Measurements from ENCODE around the gene CAVIN1. TPM values are rescaled to one million over a fixed set of nuclear protein-coding genes. Genes with fewer than 3 reads are reported as not detected.
"Not testable (repeated sequence)": the region's sequence is repeated elsewhere in the genome, so short reads cannot be mapped to it uniquely, and the experiment has no call there.

Gene CAVIN1
- total RNA-seq, 4 donors from 2014 or later: 619 to 1,181 (median 1,019) TPM

GRCh38 chr17:42361781-42362186, 61.3 kb downstream of the CAVIN1 start:
- Histone ChIP-seq H3K4me3 (no peak overlapping the region), H3K36me3 (peaks cover 0 to 8% (median under 1%) of the 10 kb centered on the region in 4 donors), H3K27me3 (no peaks in the 10 kb centered on the region), H3K4me1 (peaks cover 70 to 96% (median 93%) of the 10 kb centered on the region in 4 donors), H3K9me3 (no peaks in the 10 kb centered on the region), H3K27ac (replicated peaks in 1 of 4) (peak overlapping the region; percentile 32 to 66 (median 51))
- 55% methylated on average over 2 of the region's 2 CpGs for WGBS
- TF ChIP-seq POLR2A (IDR thresholded peaks at IDR 0.05; ENCODE audit: low read depth): no peak
- no peak for TF ChIP-seq POLR2AphosphoS5 (IDR thresholded peaks at IDR 0.05)
- TF ChIP-seq EP300 (IDR thresholded peaks at IDR 0.05): no peak
- TF ChIP-seq, protein P1, sequence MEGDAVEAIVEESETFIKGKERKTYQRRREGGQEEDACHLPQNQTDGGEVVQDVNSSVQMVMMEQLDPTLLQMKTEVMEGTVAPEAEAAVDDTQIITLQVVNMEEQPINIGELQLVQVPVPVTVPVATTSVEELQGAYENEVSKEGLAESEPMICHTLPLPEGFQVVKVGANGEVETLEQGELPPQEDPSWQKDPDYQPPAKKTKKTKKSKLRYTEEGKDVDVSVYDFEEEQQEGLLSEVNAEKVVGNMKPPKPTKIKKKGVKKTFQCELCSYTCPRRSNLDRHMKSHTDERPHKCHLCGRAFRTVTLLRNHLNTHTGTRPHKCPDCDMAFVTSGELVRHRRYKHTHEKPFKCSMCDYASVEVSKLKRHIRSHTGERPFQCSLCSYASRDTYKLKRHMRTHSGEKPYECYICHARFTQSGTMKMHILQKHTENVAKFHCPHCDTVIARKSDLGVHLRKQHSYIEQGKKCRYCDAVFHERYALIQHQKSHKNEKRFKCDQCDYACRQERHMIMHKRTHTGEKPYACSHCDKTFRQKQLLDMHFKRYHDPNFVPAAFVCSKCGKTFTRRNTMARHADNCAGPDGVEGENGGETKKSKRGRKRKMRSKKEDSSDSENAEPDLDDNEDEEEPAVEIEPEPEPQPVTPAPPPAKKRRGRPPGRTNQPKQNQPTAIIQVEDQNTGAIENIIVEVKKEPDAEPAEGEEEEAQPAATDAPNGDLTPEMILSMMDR (IDR thresholded peaks at IDR 0.05): no peak
- intact Hi-C loops (cut with DNase I): no loop called here
- no peak for DNase-seq (ENCODE audit: extremely low spot score)

DNA sequence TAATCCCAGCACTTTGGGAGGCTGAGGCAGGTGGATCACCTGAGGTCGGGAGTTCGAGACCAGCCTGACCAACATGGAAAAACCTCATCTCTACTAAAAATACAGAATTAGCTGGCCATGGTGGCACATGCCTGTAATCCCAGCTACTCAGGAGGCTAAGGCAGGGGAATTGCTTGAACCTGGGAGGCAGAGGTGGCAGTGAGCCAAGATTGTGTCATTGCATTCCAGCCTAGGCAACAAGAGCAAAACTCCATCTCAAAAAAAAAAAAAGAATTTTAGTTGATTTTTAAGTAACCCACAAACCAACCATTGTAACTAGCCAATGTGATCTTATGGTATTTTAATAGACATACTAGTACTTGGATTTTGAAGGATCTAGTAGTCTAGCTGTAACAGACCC, 62.7 kb downstream of the CAVIN1 start:
- H3K36me3 ChIP-seq: peaks cover 0 to 10% (median 2%) of the 10 kb centered on the region in 4 donors
- H3K4me3 ChIP-seq; H3K27me3 ChIP-seq; H3K9me3 ChIP-seq; intact Hi-C loops (cut with DNase I); DNase-seq (ENCODE audit: extremely low spot score): not testable (repeated sequence)
- peaks cover 69 to 90% (median 88%) of the 10 kb centered on the region in 4 donors for H3K4me1 ChIP-seq
- peak overlapping the region in 3 of 4 donors; percentile 11 to 37 (median 30) for H3K27ac ChIP-seq (replicated peaks in 1 of 4)
- 95% methylated on average over 2 of the region's 2 CpGs for WGBS

- peaks cover 72 to 91% (median 88%) of the 10 kb centered on the region in 4 donors for H3K4me1 ChIP-seq
- no peaks in the 10 kb centered on the region for H3K27me3 ChIP-seq
- 86% methylated on average over 7 of the region's 7 CpGs for WGBS
- no peak overlapping the region for H3K27ac ChIP-seq (replicated peaks in 1 of 4)
- H3K9me3 ChIP-seq: no peaks in the 10 kb centered on the region
- H3K36me3 ChIP-seq: peaks cover 0 to 8% (median 2%) of the 10 kb centered on the region in 4 donors
- no peak overlapping the region for H3K4me3 ChIP-seq
- intact Hi-C loops (cut with DNase I): no loop called here
- no peak for DNase-seq (ENCODE audit: extremely low spot score)
- TF ChIP-seq, protein P1 (IDR thresholded peaks at IDR 0.05): no peak
- TF ChIP-seq POLR2AphosphoS5 (IDR thresholded peaks at IDR 0.05) (no peak), EP300 (IDR thresholded peaks at IDR 0.05) (no peak), POLR2A (IDR thresholded peaks at IDR 0.05; ENCODE audit: low read depth) (no peak)
Measured at GRCh38 chr17:42359133-42359532, 63.9 kb downstream of the CAVIN1 start.

- no peaks in the 10 kb centered on the region for H3K9me3 ChIP-seq
- no peak for DNase-seq (ENCODE audit: extremely low spot score)
- peaks cover 73 to 91% (median 88%) of the 10 kb centered on the region in 4 donors for H3K4me1 ChIP-seq
- H3K36me3 ChIP-seq: peaks cover 0 to 8% (median 2%) of the 10 kb centered on the region in 4 donors
- H3K4me3 ChIP-seq: no peak overlapping the region
- H3K27me3 ChIP-seq: no peaks in the 10 kb centered on the region
- TF ChIP-seq EP300 (IDR thresholded peaks at IDR 0.05) (no peak), POLR2A (IDR thresholded peaks at IDR 0.05; ENCODE audit: low read depth) (no peak), POLR2AphosphoS5 (IDR thresholded peaks at IDR 0.05) (no peak)
- TF ChIP-seq, protein P1 (IDR thresholded peaks at IDR 0.05): no peak
- WGBS: 50% methylated on average over 1 of the region's 1 CpG
- no peak overlapping the region for H3K27ac ChIP-seq (replicated peaks in 1 of 4)
- intact Hi-C loops (cut with DNase I): no loop called here
Measured at GRCh38 chr17:42358434-42358833, 64.6 kb downstream of the CAVIN1 start.

DNA sequence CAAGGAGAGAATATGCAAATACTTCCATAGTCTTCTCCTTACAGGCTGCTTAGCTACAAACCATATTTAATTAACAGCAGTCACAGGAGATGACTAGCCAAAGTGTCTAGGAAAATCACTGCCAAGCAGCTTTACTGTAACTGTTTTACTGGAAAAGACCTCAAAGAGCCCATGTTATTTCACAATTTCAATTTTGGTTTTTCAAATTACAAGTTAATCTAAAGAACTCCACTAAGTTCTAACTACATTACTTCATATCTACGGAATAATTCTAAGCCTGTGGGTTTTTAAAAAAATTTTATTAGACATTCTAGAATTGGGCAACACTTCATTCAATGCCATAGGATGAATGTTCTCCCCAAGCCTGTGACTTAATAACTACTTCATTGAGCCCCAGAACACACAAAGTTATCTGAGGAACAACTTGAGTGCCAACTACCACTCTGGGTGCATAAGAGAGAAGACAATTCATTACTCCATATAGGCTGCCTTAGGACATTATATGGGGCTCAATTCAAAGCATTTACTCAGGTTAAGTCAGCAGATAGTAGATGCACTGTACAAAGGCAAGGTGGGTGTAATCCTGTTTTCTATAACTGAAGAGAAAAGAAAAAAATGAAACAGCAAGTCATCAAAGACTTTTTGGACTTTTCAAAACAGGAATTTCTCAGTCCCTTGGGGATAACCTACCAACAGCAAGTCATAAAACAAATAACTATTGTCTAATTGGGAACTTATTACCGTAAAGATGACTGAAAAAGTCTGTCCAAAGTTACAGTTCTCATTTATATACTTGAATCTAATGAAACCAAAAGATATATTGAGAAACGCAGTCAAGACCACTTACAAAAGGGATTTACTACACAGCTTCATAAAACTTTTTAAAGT, 67.9 kb downstream of the CAVIN1 start:
- peaks cover 46 to 81% (median 80%) of the 10 kb centered on the region in 4 donors for H3K4me1 ChIP-seq
- intact Hi-C loops (cut with DNase I): no loop called here
- no peaks in the 10 kb centered on the region for H3K27me3 ChIP-seq
- DNase-seq (ENCODE audit: extremely low spot score): no peak
- no peak overlapping the region for H3K4me3 ChIP-seq
- no peaks in the 10 kb centered on the region for H3K9me3 ChIP-seq
- TF ChIP-seq, protein P1 (IDR thresholded peaks at IDR 0.05): no peak
- TF ChIP-seq POLR2AphosphoS5 (IDR thresholded peaks at IDR 0.05) (no peak), POLR2A (IDR thresholded peaks at IDR 0.05; ENCODE audit: low read depth) (no peak), EP300 (IDR thresholded peaks at IDR 0.05) (no peak)
- H3K36me3 ChIP-seq: peaks cover 0 to 8% (median 2%) of the 10 kb centered on the region in 4 donors
- WGBS: 78% methylated on average over 3 of the region's 3 CpGs
- H3K27ac ChIP-seq (replicated peaks in 1 of 4): peak overlapping the region in 1 of 4 donors; percentile 48
